AML-193 (cell line): ENCODE data around the gene PDE1C.
"Not testable (repeated sequence)": the region's sequence is repeated elsewhere in the genome, so short reads cannot be mapped to it uniquely, and the experiment has no call there.

Experiments
- DNase-seq, 2 experiments: peaks; one replicate each; lab custom pipeline; 2025; lab: John Stamatoyannopoulos, UW

Gene PDE1C

GRCh38 chr7:31850066-31850465 is 220.1 kb downstream of the PDE1C start:
- DNase-seq = no peak

GRCh38 chr7:31835471-31835870 is 234.7 kb downstream of the PDE1C start:
- no peak for DNase-seq

- not testable (repeated sequence) for DNase-seq
Measured at GRCh38 chr7:31833625-31834024, 236.6 kb downstream of the PDE1C start.

GRCh38 chr7:31828520-31828919 is 241.7 kb downstream of the PDE1C start:
- no peak for DNase-seq

- no peak for DNase-seq
Measured at GRCh38 chr7:31825576-31825975, 244.6 kb downstream of the PDE1C start.

- DNase-seq = no peak
Measured at GRCh38 chr7:31819031-31819430, 251.2 kb downstream of the PDE1C start.

GRCh38 chr7:31816810-31817209 is 253.4 kb downstream of the PDE1C start:
- DNase-seq = no peak

GRCh38 chr7:31815796-31816195 is 254.4 kb downstream of the PDE1C start:
- DNase-seq = no peak

GRCh38 chr7:31814187-31814586 is 256.0 kb downstream of the PDE1C start:
- peak; percentile 19 to 22 for DNase-seq

GRCh38 chr7:31811650-31812461 is 258.4 kb downstream of the PDE1C start:
- DNase-seq = peak; percentile 95 to 96

- DNase-seq = no peak
Measured at GRCh38 chr7:31805209-31805818, 264.9 kb downstream of the PDE1C start.

- DNase-seq = no peak
Measured at GRCh38 chr7:31796375-31796774, 273.8 kb downstream of the PDE1C start.

GRCh38 chr7:31794851-31795344 is 275.3 kb downstream of the PDE1C start:
- no peak for DNase-seq

- no peak for DNase-seq
Measured at GRCh38 chr7:31791881-31792280, 278.3 kb downstream of the PDE1C start.

- no peak for DNase-seq
Measured at GRCh38 chr7:31788883-31789680, 281.1 kb downstream of the PDE1C start.

- DNase-seq = no peak
Measured at GRCh38 chr7:31788445-31788844, 281.8 kb downstream of the PDE1C start.

- no peak for DNase-seq
Measured at GRCh38 chr7:31786326-31786725, 283.9 kb downstream of the PDE1C start.

- no peak for DNase-seq
Measured at GRCh38 chr7:31785101-31785500, 285.1 kb downstream of the PDE1C start.

GRCh38 chr7:31783221-31783620 is 287.0 kb downstream of the PDE1C start:
- no peak for DNase-seq

- peak; percentile 56 to 65 for DNase-seq
Measured at GRCh38 chr7:31782411-31782991, 287.7 kb downstream of the PDE1C start.

- DNase-seq = no peak
Measured at GRCh38 chr7:31778296-31778695, 291.9 kb downstream of the PDE1C start.

GRCh38 chr7:31776616-31777015 is 293.6 kb downstream of the PDE1C start:
- no peak for DNase-seq
